Measurements from ENCODE around the gene ING3.

The ING3 gene

GRCh38 chr7:120949998-120950538 lies 509 bp upstream of the ING3 start:
- TF ChIP-seq CTCF (conservative IDR thresholded peaks at IDR 0.05) (no peak), ZFX (IDR thresholded peaks at IDR 0.05) (no peak)

GRCh38 chr7:120951309-120951699 lies 727 bp downstream of the ING3 start:
- TF ChIP-seq CTCF (conservative IDR thresholded peaks at IDR 0.05) (no peak), ZFX (IDR thresholded peaks at IDR 0.05) (no peak)
- H3K27ac ChIP-seq = peak overlapping the region; percentile 83

More at GRCh38 chr7:120949998-120950538, 509 bp upstream of the ING3 start:
- H3K27ac ChIP-seq = peak overlapping the region; percentile 83

GRCh38 chr7:120951826-120952225 lies 1.2 kb downstream of the ING3 start:
- no peak overlapping the region for H3K27ac ChIP-seq
- no peak for TF ChIP-seq CTCF (conservative IDR thresholded peaks at IDR 0.05)
- no peak for TF ChIP-seq ZFX (IDR thresholded peaks at IDR 0.05)

- TF ChIP-seq CTCF (conservative IDR thresholded peaks at IDR 0.05) (no peak), ZFX (IDR thresholded peaks at IDR 0.05) (no peak)
- H3K27ac ChIP-seq = no peak overlapping the region
These were observed 5.1 kb downstream of the ING3 start for GRCh38 chr7:120955577-120956149.

GRCh38 chr7:120959929-120960484 lies 9.4 kb downstream of the ING3 start:
- no peak overlapping the region for H3K27ac ChIP-seq
- no peak for TF ChIP-seq ZFX (IDR thresholded peaks at IDR 0.05)

GRCh38 chr7:120960714-120961113 lies 10.1 kb downstream of the ING3 start:
- H3K27ac ChIP-seq = no peak overlapping the region
- TF ChIP-seq CTCF (conservative IDR thresholded peaks at IDR 0.05) (no peak), ZFX (IDR thresholded peaks at IDR 0.05) (no peak)

GRCh38 chr7:120961638-120962173 lies 11.1 kb downstream of the ING3 start:
- TF ChIP-seq CTCF (conservative IDR thresholded peaks at IDR 0.05) (no peak), ZFX (IDR thresholded peaks at IDR 0.05) (no peak)
- no peak overlapping the region for H3K27ac ChIP-seq
